Measurements from ENCODE around the gene OSTM1. TPM values are rescaled to one million over a fixed set of nuclear protein-coding genes. Genes with fewer than 3 reads are reported as not detected.

Gene OSTM1
- total and polyA plus RNA-seq, 12 donors: 15.6 to 510 (median 59.3) TPM

- WGBS, 4 donors: 89 to 96% (median 93%) methylated on average over 1 of the region's 1 CpG
- intact Hi-C loops (cut with DNase I): no loop called here
- H3K4me1 ChIP-seq (replicated peaks in 1 of 2): no peaks in the 10 kb centered on the region
- no peaks in the 10 kb centered on the region for H3K9me3 ChIP-seq (replicated peaks in 1 of 3)
- H3K27ac ChIP-seq: no peak overlapping the region
- H3K27me3 ChIP-seq: no peaks in the 10 kb centered on the region
- DNase-seq: no peak
- no peaks in the 10 kb centered on the region for H3K36me3 ChIP-seq (replicated peaks in 1 of 2)
- no peak overlapping the region for H3K4me3 ChIP-seq
- no peak for TF ChIP-seq POLR2A (IDR thresholded peaks at IDR 0.05)
- no peak for TF ChIP-seq CTCF (IDR thresholded peaks at IDR 0.05)
These were observed 31.0 kb upstream of the OSTM1 start for GRCh38 chr6:108105571-108105970.

- DNase-seq: no peak
- no peaks in the 10 kb centered on the region for H3K9me3 ChIP-seq (replicated peaks in 1 of 3)
- WGBS, 4 donors: 63 to 92% (median 84%) methylated on average over 3 of the region's 3 CpGs
- H3K4me3 ChIP-seq: no peak overlapping the region
- H3K4me1 ChIP-seq (replicated peaks in 1 of 2): no peaks in the 10 kb centered on the region
- TF ChIP-seq POLR2A (IDR thresholded peaks at IDR 0.05) (no peak), CTCF (IDR thresholded peaks at IDR 0.05) (no peak)
- intact Hi-C loops (cut with DNase I): no loop called here
- H3K27me3 ChIP-seq: no peaks in the 10 kb centered on the region
- no peaks in the 10 kb centered on the region for H3K36me3 ChIP-seq (replicated peaks in 1 of 2)
- H3K27ac ChIP-seq: no peak overlapping the region
These were observed 28.4 kb upstream of the OSTM1 start for GRCh38 chr6:108102965-108103364.

GRCh38 chr6:108100003-108100402, 25.5 kb upstream of the OSTM1 start:
- 82 to 88% (median 87%) methylated on average over 2 of the region's 2 CpGs for WGBS, 4 donors
- intact Hi-C loops (cut with DNase I): no loop called here
- no peaks in the 10 kb centered on the region for H3K27me3 ChIP-seq

GRCh38 chr6:108097882-108098281, 23.3 kb upstream of the OSTM1 start:
- H3K9me3 ChIP-seq (replicated peaks in 1 of 3): no peaks in the 10 kb centered on the region
- no peaks in the 10 kb centered on the region for H3K36me3 ChIP-seq (replicated peaks in 1 of 2)
- peaks cover 5% of the 10 kb centered on the region for H3K27me3 ChIP-seq
- DNase-seq: no peak
- H3K4me1 ChIP-seq (replicated peaks in 1 of 2): no peaks in the 10 kb centered on the region
- no peak overlapping the region for H3K27ac ChIP-seq
- no peak for TF ChIP-seq CTCF (IDR thresholded peaks at IDR 0.05)
- TF ChIP-seq POLR2A (IDR thresholded peaks at IDR 0.05): no peak
- 84 to 94% (median 90%) methylated on average over 1 of the region's 1 CpG for WGBS, 4 donors
- H3K4me3 ChIP-seq: no peak overlapping the region
- intact Hi-C loops (cut with DNase I): no loop called here

More at GRCh38 chr6:108100003-108100402, 25.5 kb upstream of the OSTM1 start:
- Histone ChIP-seq H3K36me3 (replicated peaks in 1 of 2) (no peaks in the 10 kb centered on the region), H3K4me1 (replicated peaks in 1 of 2) (no peaks in the 10 kb centered on the region), H3K4me3 (no peak overlapping the region), H3K27ac (no peak overlapping the region), H3K9me3 (replicated peaks in 1 of 3) (no peaks in the 10 kb centered on the region)
- DNase-seq: no peak
- TF ChIP-seq CTCF (IDR thresholded peaks at IDR 0.05) (no peak), POLR2A (IDR thresholded peaks at IDR 0.05) (no peak)
